PC-9 (cell line): ENCODE data around the gene ANKRD11. TPM values are rescaled to one million over a fixed set of nuclear protein-coding genes. Genes with fewer than 3 reads are reported as not detected.

Experiments
- BruUV-seq: library from RNA; stranded (reverse); fragments of 400-500 nt; replicated peaks from 2 replicates; lab custom pipeline; 2021; lab: Mats Ljungman, UMichigan
- CTCF ChIA-PET: fragments of 300-600 bp; sonication (Branson Sonifier 250); formaldehyde crosslinking; loops from one replicate; lab custom pipeline; 2022; ENCODE audit warnings: antibody characterized with exemption; lab: Charles Lee
- POLR2A ChIA-PET: fragments of 300-600 bp; sonication (Branson Sonifier 250); formaldehyde crosslinking; loops from one replicate; lab custom pipeline; 2022; ENCODE audit warnings: antibody characterized with exemption; ENCODE audit not compliant: unreplicated experiment; lab: Charles Lee
- DNase-seq, 2 experiments: peaks; one replicate each; pipeline versions ENCODE4 v3.0.0 to v3.0.0-alpha.2; 2015 to 2022; ENCODE audit warnings: mixed read lengths in 1 of 2
- H2AFZ ChIP-seq: fragments of 200-600 bp; sonication (generic); 2 replicates; pipeline ENCODE4 v1.8.1; 2017; ENCODE audit warnings: antibody characterized with exemption
- H3F3A ChIP-seq: fragments of 200-600 bp; sonication (generic); 2 replicates; pipeline ENCODE4 v1.8.1; 2017; ENCODE audit warnings: antibody characterized with exemption, mild to moderate bottlenecking, low read depth; ENCODE audit not compliant: insufficient read depth
- H3K27ac ChIP-seq: fragments of 200-600 bp; sonication (generic); 2 replicates; pipeline ENCODE4 v1.6.1; 2016; ENCODE audit warnings: mixed run types
- H3K27me3 ChIP-seq: fragments of 200-600 bp; sonication (generic); 2 replicates; pipeline ENCODE4 v1.6.1; 2016; ENCODE audit warnings: low read depth, mixed run types; ENCODE audit not compliant: insufficient read depth
- H3K36me3 ChIP-seq: fragments of 200-600 bp; sonication (generic); 2 replicates; pipeline ENCODE4 v1.6.1; 2016; ENCODE audit warnings: low read depth, mixed run types
- H3K4me1 ChIP-seq: fragments of 200-600 bp; sonication (generic); replicated peaks from 2 replicates; pipeline ENCODE4 v1.6.1; 2016; ENCODE audit warnings: mixed run types; ENCODE audit not compliant: insufficient read depth
- H3K4me2 ChIP-seq: fragments of 200-600 bp; sonication (generic); 2 replicates; pipeline ENCODE4 v1.6.1; 2017; ENCODE audit warnings: mixed run types
- H3K4me3 ChIP-seq: fragments of 200-600 bp; sonication (generic); 2 replicates; pipeline ENCODE4 v1.6.1; 2016; ENCODE audit warnings: mixed run types
- H3K79me2 ChIP-seq: fragments of 200-600 bp; sonication (generic); 2 replicates; pipeline ENCODE4 v1.6.1; 2017; ENCODE audit warnings: low read depth, mixed run types
- H3K9me2 ChIP-seq: fragments of 200-600 bp; sonication (generic); 2 replicates; pipeline ENCODE4 v1.8.1; 2017; ENCODE audit warnings: mild to moderate bottlenecking; ENCODE audit not compliant: insufficient read depth
- H3K9me3 ChIP-seq: fragments of 200-600 bp; sonication (generic); 2 replicates; pipeline ENCODE4 v1.8.1; 2016; ENCODE audit warnings: low read depth; ENCODE audit not compliant: insufficient read depth
- H4K20me1 ChIP-seq: fragments of 200-600 bp; sonication (generic); 2 replicates; pipeline ENCODE4 v1.8.1; 2017; ENCODE audit not compliant: insufficient read depth
- EZH2 ChIP-seq: fragments of 200-600 bp; sonication (generic); IDR thresholded peaks from 2 replicates; pipeline ENCODE4 v1.8.0; 2017; ENCODE audit warnings: antibody characterized with exemption, low read depth
- intact Hi-C: fragments of 100-400 bp; cut with micrococcal nuclease; formaldehyde crosslinking; loops from one replicate; pipeline ENCODE4 v1.10.0; 2022; ENCODE audit not compliant: unreplicated experiment
- total RNA-seq: library from RNA; stranded (reverse); gene quantifications from 2 replicates; pipeline ENCODE4 v1.2.3, GENCODE V29; 2021
- TF ChIP-seq, protein P1 (sequence below): fragments of 200-600 bp; sonication (generic); conservative IDR thresholded peaks from 2 replicates; pipeline ENCODE4 v1.6.1; 2017; ENCODE audit warnings: mixed run types, antibody characterized with exemption, mild to moderate bottlenecking, moderate library complexity

Gene ANKRD11
- total RNA-seq, 1 experiment from 2014 or later, result 220 TPM

DNA sequence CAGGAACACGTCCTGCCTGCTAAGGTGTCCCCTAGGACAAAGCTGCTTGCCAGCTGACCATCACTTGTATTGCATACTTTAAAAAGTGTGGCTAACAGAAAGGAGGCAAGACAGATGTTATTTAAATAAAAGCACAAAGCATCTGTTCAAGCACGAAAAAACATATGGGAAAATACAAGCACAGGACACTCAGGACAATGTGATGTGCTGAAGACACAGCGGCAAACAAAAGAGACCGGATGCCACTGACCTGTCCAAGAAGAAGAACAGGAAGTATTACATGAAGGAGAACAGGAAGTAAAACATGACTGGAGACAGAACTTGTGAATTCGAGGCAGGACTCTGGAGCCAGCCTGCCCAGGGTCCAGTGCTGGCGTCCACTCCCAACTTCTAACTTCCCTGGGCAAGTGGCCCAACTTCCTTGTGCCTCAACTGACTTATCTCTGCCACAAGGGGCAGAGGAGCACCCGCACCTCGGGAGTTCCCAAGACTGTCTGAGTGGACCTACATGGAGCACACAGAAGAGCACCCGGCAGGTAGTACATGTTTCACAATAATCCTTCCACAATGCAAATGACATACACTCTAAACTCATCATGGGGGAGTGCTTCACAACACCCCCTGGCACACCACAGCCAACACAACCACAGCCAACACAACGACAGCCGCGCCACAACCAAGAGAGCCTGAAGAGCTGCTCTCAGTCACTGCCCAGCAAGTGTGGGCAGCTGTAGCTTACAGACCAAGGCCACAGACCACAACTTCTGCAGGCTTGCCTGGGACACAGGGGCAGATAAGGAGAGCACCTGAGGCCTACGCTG lies 36.6 kb downstream of the ANKRD11 start:
- peak in 1 of 2 experiments; percentile 12 for DNase-seq
- no peaks in the 10 kb centered on the region for H3K27me3 ChIP-seq
- TF ChIP-seq, protein P1, sequence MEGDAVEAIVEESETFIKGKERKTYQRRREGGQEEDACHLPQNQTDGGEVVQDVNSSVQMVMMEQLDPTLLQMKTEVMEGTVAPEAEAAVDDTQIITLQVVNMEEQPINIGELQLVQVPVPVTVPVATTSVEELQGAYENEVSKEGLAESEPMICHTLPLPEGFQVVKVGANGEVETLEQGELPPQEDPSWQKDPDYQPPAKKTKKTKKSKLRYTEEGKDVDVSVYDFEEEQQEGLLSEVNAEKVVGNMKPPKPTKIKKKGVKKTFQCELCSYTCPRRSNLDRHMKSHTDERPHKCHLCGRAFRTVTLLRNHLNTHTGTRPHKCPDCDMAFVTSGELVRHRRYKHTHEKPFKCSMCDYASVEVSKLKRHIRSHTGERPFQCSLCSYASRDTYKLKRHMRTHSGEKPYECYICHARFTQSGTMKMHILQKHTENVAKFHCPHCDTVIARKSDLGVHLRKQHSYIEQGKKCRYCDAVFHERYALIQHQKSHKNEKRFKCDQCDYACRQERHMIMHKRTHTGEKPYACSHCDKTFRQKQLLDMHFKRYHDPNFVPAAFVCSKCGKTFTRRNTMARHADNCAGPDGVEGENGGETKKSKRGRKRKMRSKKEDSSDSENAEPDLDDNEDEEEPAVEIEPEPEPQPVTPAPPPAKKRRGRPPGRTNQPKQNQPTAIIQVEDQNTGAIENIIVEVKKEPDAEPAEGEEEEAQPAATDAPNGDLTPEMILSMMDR, result no peak
- no peak for TF ChIP-seq EZH2
- no peak overlapping the region for H3K4me3 ChIP-seq
- peaks cover 17% of the 10 kb centered on the region for H3K4me1 ChIP-seq
- H3K4me2 ChIP-seq, result no peak overlapping the region
- intact Hi-C loops, result no loop called here
- no peak overlapping the region for H2AFZ ChIP-seq
- H3K9me2 ChIP-seq, result no peaks in the 10 kb centered on the region
- H3K79me2 ChIP-seq, result peaks cover 97% of the 10 kb centered on the region
- POLR2A ChIA-PET, result no interaction called here
- H3K27ac ChIP-seq, result no peak overlapping the region
- peaks cover 58% of the 10 kb centered on the region for H3F3A ChIP-seq
- H4K20me1 ChIP-seq, result peaks cover 90% of the 10 kb centered on the region
- CTCF ChIA-PET, result interaction anchor here (0.6 kb wide), 1 partner anchor 120 kb away, joined by 9 read pairs; no protein-coding TSS in a partner anchor
- H3K36me3 ChIP-seq, result peaks cover 2% of the 10 kb centered on the region; the same call in 1 of the 2 replicates
- no peaks in the 10 kb centered on the region for H3K9me3 ChIP-seq
- BruUV-seq, result no TSS peak

DNA sequence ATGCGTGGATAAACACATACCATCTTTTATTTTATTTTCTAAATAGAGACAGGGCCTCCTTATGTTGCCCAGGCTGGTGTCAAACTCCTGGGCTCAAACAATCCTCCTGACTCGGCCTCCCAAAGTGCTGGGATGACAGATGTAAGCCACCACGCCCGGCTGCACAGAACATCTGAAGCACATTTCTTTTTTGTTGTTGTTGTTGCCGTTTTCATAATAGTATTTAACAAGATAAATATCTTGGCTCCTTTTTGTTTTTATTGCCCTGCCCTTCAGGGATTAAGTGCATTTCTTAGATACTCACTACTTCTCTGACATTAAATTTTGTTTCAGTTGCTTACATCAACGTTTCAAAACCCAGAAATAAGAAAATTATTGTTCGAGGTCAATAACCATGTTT lies 37.4 kb downstream of the ANKRD11 start:
- no peak overlapping the region for H3K4me3 ChIP-seq
- DNase-seq, result no peak
- no peak overlapping the region for H3K27ac ChIP-seq
- H3K9me3 ChIP-seq, result no peaks in the 10 kb centered on the region
- ChIA-PET CTCF (no interaction called here), POLR2A (no interaction called here)
- H3K27me3 ChIP-seq, result no peaks in the 10 kb centered on the region
- intact Hi-C loops, result no loop called here
- H3K4me2 ChIP-seq, result no peak overlapping the region
- H3K36me3 ChIP-seq, result no peaks in the 10 kb centered on the region; the same call in 1 of the 2 replicates
- TF ChIP-seq, protein P1, result no peak
- TF ChIP-seq EZH2, result no peak
- peaks cover 55% of the 10 kb centered on the region for H3F3A ChIP-seq
- H3K79me2 ChIP-seq, result peaks cover 97% of the 10 kb centered on the region
- no peaks in the 10 kb centered on the region for H3K9me2 ChIP-seq
- no peak overlapping the region for H2AFZ ChIP-seq
- BruUV-seq, result no TSS peak
- peaks cover 90% of the 10 kb centered on the region for H4K20me1 ChIP-seq
- peaks cover 17% of the 10 kb centered on the region for H3K4me1 ChIP-seq

DNA sequence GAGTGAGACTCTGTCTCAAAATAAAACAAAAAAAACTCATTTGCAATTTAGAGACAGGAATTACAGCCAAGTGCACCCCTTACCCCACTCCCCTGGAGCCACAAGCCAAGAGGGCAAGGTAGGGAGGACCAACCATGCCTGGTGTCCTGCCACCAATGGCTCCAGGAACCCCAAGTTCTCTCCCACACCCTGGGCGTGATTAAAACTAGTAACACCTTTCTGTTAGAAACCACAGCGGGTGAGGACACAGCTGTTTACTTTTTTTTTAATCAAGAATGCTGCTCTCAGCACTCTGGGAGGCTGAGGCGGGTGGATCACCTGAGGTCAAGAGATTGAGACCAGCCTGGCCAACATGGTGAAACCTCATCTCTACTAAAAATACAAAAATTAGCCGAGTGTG lies 38.1 kb downstream of the ANKRD11 start:
- Histone ChIP-seq H3K36me3 (no peaks in the 10 kb centered on the region; the same call in 1 of the 2 replicates), H3F3A (peaks cover 57% of the 10 kb centered on the region), H3K27me3 (no peaks in the 10 kb centered on the region), H3K27ac (no peak overlapping the region; the same call in 1 of the 2 replicates), H3K4me2 (no peak overlapping the region), H4K20me1 (peaks cover 90% of the 10 kb centered on the region), H3K4me3 (no peak overlapping the region), H3K9me3 (no peaks in the 10 kb centered on the region), H3K9me2 (no peaks in the 10 kb centered on the region), H2AFZ (no peak overlapping the region), H3K4me1 (peaks cover 21% of the 10 kb centered on the region), H3K79me2 (peaks cover 97% of the 10 kb centered on the region)
- TF ChIP-seq, protein P1, result no peak
- no peak for TF ChIP-seq EZH2
- DNase-seq, result no peak
- no TSS peak for BruUV-seq
- CTCF ChIA-PET, result no interaction called here
- intact Hi-C loops, result no loop called here
- POLR2A ChIA-PET, result no interaction called here
